ENCODE data around the gene ANKRD11. TPM values are rescaled to one million over a fixed set of nuclear protein-coding genes. Genes with fewer than 3 reads are reported as not detected.

The ANKRD11 gene
- total RNA-seq, 2 experiments from 2014 or later, result 199 to 208 TPM

- CTCF ChIA-PET, result interaction anchor here (0.6 to 1.6 kb wide), 10 partner anchors 13 to 418 kb away, joined by 3 to 7 read pairs (median 3); partner anchors contain the start of gene ZNF778
- H3K4me3 Mint-ChIP-seq, result no peak overlapping the region
- H3K9me3 Mint-ChIP-seq, result no peaks in the 10 kb centered on the region
- no peak for DNase-seq
- H3K27me3 Mint-ChIP-seq, result no peaks in the 10 kb centered on the region
- H3K27ac Mint-ChIP-seq, result no peak overlapping the region
- peaks cover 5% of the 10 kb centered on the region for H3K4me1 Mint-ChIP-seq
- H3K36me3 Mint-ChIP-seq (ENCODE audit: low read depth), result peaks cover 29% of the 10 kb centered on the region
- POLR2A ChIA-PET, result interaction anchor here (1.6 kb wide), 1 partner anchor 9 kb away, joined by 6 read pairs; no protein-coding TSS in a partner anchor
These were observed 201.8 kb downstream of the ANKRD11 start for GRCh38 chr16:89288577-89288844.

- DNase-seq, result no peak
- Mint-ChIP-seq H3K4me1 (peaks cover 5% of the 10 kb centered on the region), H3K27me3 (no peaks in the 10 kb centered on the region), H3K4me3 (no peak overlapping the region), H3K27ac (no peak overlapping the region), H3K9me3 (no peaks in the 10 kb centered on the region), H3K36me3 (ENCODE audit: low read depth) (peaks cover 29% of the 10 kb centered on the region)
- ChIA-PET POLR2A (interaction anchor here (0.9 to 1.6 kb wide), 2 partner anchors 9 to 47 kb away, joined by 4 to 6 read pairs; no protein-coding TSS in a partner anchor), CTCF (interaction anchor here (0.6 to 1.6 kb wide), 5 partner anchors 13 to 418 kb away, joined by 3 to 4 read pairs (median 3); no protein-coding TSS in a partner anchor)
These were observed 202.4 kb downstream of the ANKRD11 start for GRCh38 chr16:89287777-89288576.

DNA sequence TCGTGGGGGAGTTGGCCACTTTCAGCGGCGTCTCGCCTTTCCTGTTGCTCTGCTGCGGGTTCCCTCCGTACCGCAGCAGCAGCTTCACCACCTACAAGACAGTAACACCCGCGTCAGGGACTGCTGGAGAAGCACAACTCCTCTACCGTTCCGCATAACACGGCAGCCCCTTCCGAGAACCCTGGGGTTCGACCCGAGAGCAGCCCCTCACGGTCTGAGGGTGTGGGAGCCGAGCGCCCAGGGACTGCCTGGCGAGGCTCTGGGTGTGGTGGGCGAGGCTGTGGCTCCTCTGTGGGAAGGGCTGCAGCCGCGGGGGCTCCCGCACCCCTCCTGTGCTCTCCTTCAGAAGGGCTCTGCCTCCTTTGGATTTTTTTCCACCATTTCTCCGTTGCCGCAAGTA is 204.3 kb downstream of the ANKRD11 start:
- Mint-ChIP-seq H3K4me3 (no peak overlapping the region), H3K27ac (no peak overlapping the region), H3K4me1 (peaks cover 2% of the 10 kb centered on the region), H3K36me3 (ENCODE audit: low read depth) (peaks cover 31% of the 10 kb centered on the region), H3K27me3 (no peaks in the 10 kb centered on the region), H3K9me3 (no peaks in the 10 kb centered on the region)
- no peak for DNase-seq
- POLR2A ChIA-PET, result no interaction called here
- CTCF ChIA-PET, result interaction anchor here (0.6 kb wide), 1 partner anchor 189 kb away, joined by 3 read pairs; no protein-coding TSS in a partner anchor

DNA sequence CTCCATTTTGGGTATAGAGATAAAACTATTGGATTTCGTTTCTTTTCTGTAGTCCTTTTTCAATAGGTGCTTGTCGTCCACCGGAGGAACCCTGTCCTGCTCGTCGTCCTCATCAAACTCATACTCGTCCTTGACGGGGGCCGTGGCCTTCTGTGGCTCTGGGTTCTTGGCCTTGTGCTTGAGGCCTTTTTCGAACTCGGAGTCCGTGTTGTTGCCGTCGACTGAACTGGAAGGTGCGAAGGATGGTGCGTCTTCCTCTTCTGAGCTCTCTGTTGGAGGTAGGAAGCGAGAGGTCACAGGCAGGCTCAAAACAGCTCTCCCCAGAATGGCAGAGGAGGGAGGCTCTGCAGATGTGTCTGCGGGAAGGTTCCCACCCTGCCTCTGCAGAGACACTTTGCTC is 205.0 kb downstream of the ANKRD11 start:
- Mint-ChIP-seq H3K27ac (no peak overlapping the region), H3K27me3 (no peaks in the 10 kb centered on the region), H3K36me3 (ENCODE audit: low read depth) (peaks cover 34% of the 10 kb centered on the region), H3K4me1 (peaks cover 2% of the 10 kb centered on the region), H3K9me3 (no peaks in the 10 kb centered on the region), H3K4me3 (no peak overlapping the region)
- ChIA-PET CTCF (no interaction called here), POLR2A (no interaction called here)
- DNase-seq, result no peak

- H3K27me3 Mint-ChIP-seq, result no peaks in the 10 kb centered on the region
- H3K36me3 Mint-ChIP-seq (ENCODE audit: low read depth), result peaks cover 29% of the 10 kb centered on the region
- no peak overlapping the region for H3K27ac Mint-ChIP-seq
- ChIA-PET CTCF (no interaction called here), POLR2A (no interaction called here)
- no peaks in the 10 kb centered on the region for H3K4me1 Mint-ChIP-seq
- DNase-seq, result no peak
- no peak overlapping the region for H3K4me3 Mint-ChIP-seq
- no peaks in the 10 kb centered on the region for H3K9me3 Mint-ChIP-seq
These were observed 206.9 kb downstream of the ANKRD11 start for GRCh38 chr16:89283449-89283848.

- no peak for DNase-seq
- H3K9me3 Mint-ChIP-seq, result no peaks in the 10 kb centered on the region
- peaks cover 26% of the 10 kb centered on the region for H3K36me3 Mint-ChIP-seq (ENCODE audit: low read depth)
- no peak overlapping the region for H3K4me3 Mint-ChIP-seq
- H3K27me3 Mint-ChIP-seq, result no peaks in the 10 kb centered on the region
- no peaks in the 10 kb centered on the region for H3K4me1 Mint-ChIP-seq
- H3K27ac Mint-ChIP-seq, result no peak overlapping the region
- CTCF ChIA-PET, result no interaction called here
- POLR2A ChIA-PET, result no interaction called here
These were observed 207.8 kb downstream of the ANKRD11 start for GRCh38 chr16:89282523-89282922.

DNA sequence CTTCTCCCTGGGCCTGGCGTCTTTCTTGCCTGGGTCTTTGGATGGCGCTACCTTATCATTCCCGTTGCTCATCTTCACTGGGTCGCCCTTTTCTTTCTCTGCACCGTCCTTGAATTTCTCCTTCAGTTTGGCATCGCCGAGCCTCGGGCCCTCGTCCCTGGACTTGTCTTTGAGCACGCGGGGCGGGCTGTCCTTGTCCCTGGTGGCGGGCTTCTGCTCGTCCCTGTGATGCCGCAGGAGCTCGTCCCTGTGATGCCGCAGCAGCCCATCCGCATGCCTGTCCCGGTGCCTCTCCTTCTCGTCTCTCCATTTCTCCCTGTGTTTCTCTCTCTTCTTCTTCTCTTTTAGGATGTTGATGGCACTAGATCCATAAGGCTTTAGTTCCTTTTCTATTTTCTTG is 208.5 kb downstream of the ANKRD11 start:
- no peak overlapping the region for H3K4me3 Mint-ChIP-seq
- no peak overlapping the region for H3K27ac Mint-ChIP-seq
- no peaks in the 10 kb centered on the region for H3K4me1 Mint-ChIP-seq
- ChIA-PET POLR2A (no interaction called here), CTCF (interaction anchor here (1.0 kb wide), 1 partner anchor 32 kb away, joined by 3 read pairs; no protein-coding TSS in a partner anchor)
- no peaks in the 10 kb centered on the region for H3K9me3 Mint-ChIP-seq
- DNase-seq, result no peak
- H3K27me3 Mint-ChIP-seq, result no peaks in the 10 kb centered on the region
- peaks cover 28% of the 10 kb centered on the region for H3K36me3 Mint-ChIP-seq (ENCODE audit: low read depth)

GRCh38 chr16:89281189-89281577 is 209.2 kb downstream of the ANKRD11 start:
- ChIA-PET CTCF (interaction anchor here (1.0 kb wide), 1 partner anchor 33 kb away, joined by 3 read pairs; no protein-coding TSS in a partner anchor), POLR2A (no interaction called here)
- no peak overlapping the region for H3K4me3 Mint-ChIP-seq

GRCh38 chr16:89280546-89281188 is 209.7 kb downstream of the ANKRD11 start:
- no peaks in the 10 kb centered on the region for H3K27me3 Mint-ChIP-seq
- POLR2A ChIA-PET, result no interaction called here
- H3K9me3 Mint-ChIP-seq, result no peaks in the 10 kb centered on the region
- H3K4me1 Mint-ChIP-seq, result no peaks in the 10 kb centered on the region
- H3K4me3 Mint-ChIP-seq, result no peak overlapping the region
- peaks cover 28% of the 10 kb centered on the region for H3K36me3 Mint-ChIP-seq (ENCODE audit: low read depth)
- H3K27ac Mint-ChIP-seq, result no peak overlapping the region
- no peak for DNase-seq
- CTCF ChIA-PET, result interaction anchor here (1.0 kb wide), 1 partner anchor 33 kb away, joined by 3 read pairs; no protein-coding TSS in a partner anchor

More at GRCh38 chr16:89281189-89281577, 209.2 kb downstream of the ANKRD11 start:
- H3K36me3 Mint-ChIP-seq (ENCODE audit: low read depth), result peaks cover 25% of the 10 kb centered on the region
- no peaks in the 10 kb centered on the region for H3K4me1 Mint-ChIP-seq
- no peaks in the 10 kb centered on the region for H3K9me3 Mint-ChIP-seq
- no peak overlapping the region for H3K27ac Mint-ChIP-seq
- no peak for DNase-seq
- H3K27me3 Mint-ChIP-seq, result no peaks in the 10 kb centered on the region

DNA sequence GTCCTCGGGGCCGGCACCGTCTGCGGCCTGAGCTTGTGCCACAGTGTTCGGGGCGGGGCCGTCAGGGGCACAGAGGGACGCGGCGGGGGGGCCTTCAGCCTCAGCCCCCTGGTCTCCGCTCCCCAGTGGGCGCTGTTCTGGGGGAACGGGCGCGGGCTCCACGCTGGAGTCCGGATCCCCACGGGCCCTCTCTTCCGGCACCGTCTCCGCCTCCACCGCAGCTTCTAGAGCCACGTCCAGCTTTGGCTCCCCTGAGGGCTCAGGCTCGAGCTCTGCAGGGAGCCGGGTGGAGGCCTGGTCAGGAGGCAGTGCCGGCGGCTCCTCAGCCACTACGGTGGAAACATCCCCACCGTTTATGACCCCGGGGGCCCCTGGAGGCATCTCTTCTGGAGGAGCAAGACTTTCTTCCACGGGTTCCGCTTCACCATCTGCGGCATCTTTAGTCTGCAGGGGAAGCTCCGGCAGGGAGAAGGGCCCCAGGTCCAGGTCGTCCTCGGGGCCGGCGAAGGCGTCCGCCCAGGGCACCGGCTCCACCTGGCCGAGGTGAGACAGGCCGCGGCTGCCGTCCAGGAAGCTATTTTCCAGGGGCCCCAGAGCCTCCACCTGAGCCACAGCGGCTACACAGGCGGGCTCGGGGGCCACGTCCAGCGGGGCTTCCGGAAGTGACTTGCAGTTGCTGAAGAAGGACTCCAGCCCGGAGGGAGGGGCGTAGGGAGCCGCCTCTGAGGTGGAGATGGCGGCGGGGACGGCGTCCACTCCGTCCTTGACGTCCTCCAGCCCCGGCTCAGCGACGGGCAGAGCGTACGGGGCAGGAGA is 210.5 kb downstream of the ANKRD11 start:
- no peaks in the 10 kb centered on the region for H3K9me3 Mint-ChIP-seq
- H3K27ac Mint-ChIP-seq, result no peak overlapping the region
- H3K27me3 Mint-ChIP-seq, result no peaks in the 10 kb centered on the region
- DNase-seq, result no peak
- CTCF ChIA-PET, result no interaction called here
- POLR2A ChIA-PET, result interaction anchor here (1.4 kb wide), 1 partner anchor 18 kb away, joined by 3 read pairs; no protein-coding TSS in a partner anchor
- no peak overlapping the region for H3K4me3 Mint-ChIP-seq
- no peaks in the 10 kb centered on the region for H3K4me1 Mint-ChIP-seq
- peaks cover 31% of the 10 kb centered on the region for H3K36me3 Mint-ChIP-seq (ENCODE audit: low read depth)

DNA sequence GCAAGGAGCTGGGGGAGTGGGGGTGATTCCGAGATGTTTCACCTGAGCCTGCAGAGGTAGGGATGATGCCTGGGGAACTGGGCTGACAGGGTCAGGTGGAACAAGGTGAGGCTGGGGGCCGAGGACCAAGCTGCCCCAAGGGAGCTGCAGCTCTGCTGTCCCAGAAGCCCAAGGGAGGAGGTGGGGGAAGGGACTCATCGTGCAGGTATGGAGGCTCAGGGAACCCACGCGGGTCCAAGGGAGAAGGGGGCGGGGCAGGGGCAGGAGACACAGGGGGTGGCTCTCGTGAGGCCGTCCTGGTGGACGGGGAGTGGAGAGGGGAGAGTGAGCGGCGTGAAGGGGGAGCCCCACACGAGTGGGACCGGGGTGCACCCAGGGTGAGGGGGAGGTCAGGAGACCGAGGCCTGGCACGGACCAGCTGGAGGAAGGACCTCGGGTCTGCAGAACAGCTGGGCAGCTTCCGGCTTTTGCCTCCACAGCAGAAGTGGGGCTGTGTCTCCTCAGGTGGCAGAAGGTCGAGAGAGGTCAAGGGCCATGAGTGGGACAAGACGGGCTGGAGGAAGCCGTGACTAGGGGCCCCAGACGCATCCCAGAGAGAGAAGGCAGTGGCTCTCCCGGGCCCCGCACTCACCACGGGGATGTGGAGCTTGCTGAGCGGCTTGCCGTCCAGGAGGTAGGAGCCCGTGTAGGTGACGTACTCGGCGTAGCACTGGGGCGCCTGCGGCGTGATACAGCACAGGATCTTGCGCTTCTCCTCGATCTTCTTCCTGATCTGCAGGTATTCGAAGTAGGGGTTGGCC is 211.7 kb downstream of the ANKRD11 start:
- ChIA-PET POLR2A (interaction anchor here (1.4 kb wide), 1 partner anchor 19 kb away, joined by 3 read pairs; no protein-coding TSS in a partner anchor), CTCF (no interaction called here)
- no peak overlapping the region for H3K27ac Mint-ChIP-seq
- no peaks in the 10 kb centered on the region for H3K27me3 Mint-ChIP-seq
- no peak overlapping the region for H3K4me3 Mint-ChIP-seq
- DNase-seq, result no peak
- peaks cover 40% of the 10 kb centered on the region for H3K36me3 Mint-ChIP-seq (ENCODE audit: low read depth)
- H3K4me1 Mint-ChIP-seq, result no peaks in the 10 kb centered on the region
- H3K9me3 Mint-ChIP-seq, result no peaks in the 10 kb centered on the region

- no peaks in the 10 kb centered on the region for H3K9me3 Mint-ChIP-seq
- CTCF ChIA-PET, result interaction anchor here (0.6 kb wide), 1 partner anchor 105 kb away, joined by 3 read pairs; no protein-coding TSS in a partner anchor
These were observed 212.6 kb downstream of the ANKRD11 start for GRCh38 chr16:89277641-89278341.

More at GRCh38 chr16:89277641-89278341, 212.6 kb downstream of the ANKRD11 start:
- POLR2A ChIA-PET, result interaction anchor here (0.6 kb wide), 1 partner anchor 25 kb away, joined by 3 read pairs; no protein-coding TSS in a partner anchor
- Mint-ChIP-seq H3K4me3 (no peak overlapping the region), H3K36me3 (ENCODE audit: low read depth) (peaks cover 48% of the 10 kb centered on the region), H3K27ac (no peak overlapping the region), H3K27me3 (no peaks in the 10 kb centered on the region), H3K4me1 (no peaks in the 10 kb centered on the region)
- DNase-seq, result no peak

All from activated CD4-positive, alpha-beta memory T cell treated with anti-CD3 and anti-CD28 coated beads, Interleukin-2, amount 10 ng/mL, durations not matched to agents 7 days and 5 days (primary cell).